Naive thymus-derived CD8-positive, alpha-beta T cell (primary cell): ENCODE results near the gene CA9. TPM values are rescaled to one million over a fixed set of nuclear protein-coding genes. Genes with fewer than 3 reads are reported as not detected.
"Not testable (repeated sequence)": the region's sequence is repeated elsewhere in the genome, so short reads cannot be mapped to it uniquely, and the experiment has no call there.

Experiments used
- ATAC-seq, 2 donors: fragments of 150-1000 bp; cut with Tn5 transposase in 1 of 2; sonication (Bioruptor Pico), chemical (Tn5 transposase) in 1 of 2; 1 replicate in 1 of 2; 2 replicates in 1 of 2; pipeline ENCODE4 v1.10.0; 2021; ENCODE audit warnings: mild to moderate bottlenecking in 2 of 2, moderate library complexity in 2 of 2
- POLR2A ChIA-PET: fragments of 350-600 bp; sonication (Branson Sonifier 250); formaldehyde crosslinking; loops from one replicate; lab custom pipeline; 2021; ENCODE audit warnings: antibody characterized with exemption; lab: Charles Lee
- DNase-seq, 10 donors: peaks; one replicate each; pipeline versions ENCODE4 v3.0.0 to v3.0.0-alpha.2; 2020 to 2022
- H3K27ac Mint-ChIP-seq, 10 donors: one replicate each; pipeline ENCODE4 v1.8.0; 2020 to 2022; ENCODE audit warnings: mild to moderate bottlenecking in 10 of 10, mixed read lengths in 10 of 10, moderate library complexity in 4 of 10, inconsistent platforms in 1 of 10
- H3K27me3 Mint-ChIP-seq, 5 donors: one replicate each; pipeline ENCODE4 v1.8.0; 2021 to 2022; ENCODE audit warnings: mixed read lengths in 5 of 5
- H3K36me3 Mint-ChIP-seq, 3 donors: one replicate each; pipeline ENCODE4 v1.8.0; 2020 to 2022; ENCODE audit warnings: mixed read lengths in 3 of 3, mild to moderate bottlenecking in 2 of 3, inconsistent platforms in 1 of 3
- H3K4me1 Mint-ChIP-seq, 4 donors: one replicate each; pipeline ENCODE4 v1.8.0; 2021 to 2022; ENCODE audit warnings: mixed read lengths in 4 of 4
- H3K4me3 Mint-ChIP-seq, 10 donors: one replicate each; pipeline ENCODE4 v1.8.0; 2020 to 2022; ENCODE audit warnings: mild to moderate bottlenecking in 10 of 10, mixed read lengths in 10 of 10, moderate library complexity in 6 of 10, inconsistent platforms in 1 of 10
- H3K9me3 Mint-ChIP-seq, 9 donors: one replicate each; pipeline ENCODE4 v1.8.0; 2020 to 2022; ENCODE audit warnings: mixed read lengths in 9 of 9, mild to moderate bottlenecking in 3 of 9, inconsistent platforms in 1 of 9, moderate library complexity in 1 of 9
- polyA plus RNA-seq, 3 donors: library from polyadenylated mRNA; unstranded; fragments of 300-500 nt; fragmentation: Illumina TruSeq; gene quantifications; one replicate each; pipeline ENCODE4 v1.2.3, GENCODE V29; 2021
- total RNA-seq, 8 experiments: library from RNA in 2 of 8; stranded (reverse) in 2 of 8; gene quantifications; one replicate each; pipeline ENCODE4 v1.2.3 and lab custom pipeline; 2021 to 2026

CA9 gene
- total and polyA plus RNA-seq, 5 experiments from 2014 or later: not detected

- H3K4me3 Mint-ChIP-seq, H3K27me3 Mint-ChIP-seq, H3K9me3 Mint-ChIP-seq, DNase-seq, ATAC-seq, H3K36me3 Mint-ChIP-seq: not testable (repeated sequence)
- POLR2A ChIA-PET: interaction anchor here (2.0 to 2.5 kb wide), 2 partner anchors 18 to 35 kb away, joined by 4 to 7 read pairs; partner anchors contain the start of genes CCDC107, RMRP and TESK1
- H3K27ac Mint-ChIP-seq: peak overlapping the region in 5 of 10 donors; percentile 15 to 92 (median 67)
- peaks cover 20 to 93% (median 64%) of the 10 kb centered on the region in 4 donors for H3K4me1 Mint-ChIP-seq
These were observed 33.3 kb upstream of the CA9 start for GRCh38 chr9:35640431-35640830.

- Mint-ChIP-seq H3K4me1 (peaks cover 22 to 93% (median 62%) of the 10 kb centered on the region in 4 donors), H3K27ac (peak overlapping the region in 4 of 10 donors; percentile 27 to 69 (median 54))
- H3K27me3 Mint-ChIP-seq, H3K9me3 Mint-ChIP-seq, DNase-seq, POLR2A ChIA-PET, H3K4me3 Mint-ChIP-seq, ATAC-seq, H3K36me3 Mint-ChIP-seq: not testable (repeated sequence)
These were observed 32.2 kb upstream of the CA9 start for GRCh38 chr9:35641478-35641877.

- H3K36me3 Mint-ChIP-seq: peaks cover 0 to 4% (median 2%) of the 10 kb centered on the region in 3 donors
- ATAC-seq (no peak), DNase-seq (no peak)
- H3K27me3 Mint-ChIP-seq: no peaks in the 10 kb centered on the region
- H3K4me3 Mint-ChIP-seq: peak overlapping the region in 1 of 10 donors; percentile 4
- peak overlapping the region in 3 of 10 donors; percentile 38 to 62 (median 50) for H3K27ac Mint-ChIP-seq
- H3K9me3 Mint-ChIP-seq: no peaks in the 10 kb centered on the region
- H3K4me1 Mint-ChIP-seq: peaks cover 25 to 89% (median 57%) of the 10 kb centered on the region in 4 donors
- POLR2A ChIA-PET: interaction anchor here (0.6 to 8.6 kb wide), 3 partner anchors 13 to 24 kb away, joined by 3 to 180 read pairs (median 4); partner anchors contain the start of genes CCDC107 and RMRP
These were observed 30.7 kb upstream of the CA9 start for GRCh38 chr9:35643046-35643445.

- not testable (repeated sequence) for H3K36me3 Mint-ChIP-seq, H3K9me3 Mint-ChIP-seq, DNase-seq, ATAC-seq, H3K27me3 Mint-ChIP-seq
- POLR2A ChIA-PET: interaction anchor here (0.6 to 8.6 kb wide), 18 partner anchors 13 to 185 kb away, joined by 3 to 180 read pairs (median 6); partner anchors contain the start of genes CCDC107, CD72, CREB3 and RMRP
- peaks cover 26 to 85% (median 53%) of the 10 kb centered on the region in 4 donors for H3K4me1 Mint-ChIP-seq
- H3K27ac Mint-ChIP-seq: peak overlapping the region; percentile 95 to 98 (median 96)
- peak overlapping the region; percentile 89 to 98 (median 96) for H3K4me3 Mint-ChIP-seq
These were observed 28.0 kb upstream of the CA9 start for GRCh38 chr9:35645736-35646135.

- Mint-ChIP-seq H3K36me3 (peaks cover 0 to 3% (median 0%) of the 10 kb centered on the region in 3 donors), H3K4me3 (peak overlapping the region; percentile 89 to 98 (median 96)), H3K9me3 (no peaks in the 10 kb centered on the region), H3K27me3 (no peaks in the 10 kb centered on the region), H3K27ac (peak overlapping the region; percentile 95 to 98 (median 96)), H3K4me1 (peaks cover 29 to 85% (median 54%) of the 10 kb centered on the region in 4 donors)
- ATAC-seq (no peak), DNase-seq (peak in 1 of 10 donors; percentile 27)
- POLR2A ChIA-PET: interaction anchor here (0.6 to 8.6 kb wide), 17 partner anchors 13 to 185 kb away, joined by 3 to 180 read pairs (median 8); partner anchors contain the start of genes CCDC107, CD72, CREB3 and RMRP
These were observed 27.6 kb upstream of the CA9 start for GRCh38 chr9:35646153-35646532.

- Mint-ChIP-seq H3K9me3 (no peaks in the 10 kb centered on the region), H3K36me3 (peaks cover 0 to 3% (median 0%) of the 10 kb centered on the region in 3 donors)
- peak; percentile 81 to 83 for ATAC-seq
These were observed 27.0 kb upstream of the CA9 start for GRCh38 chr9:35646533-35647265.

GRCh38 chr9:35649431-35650340, 24.0 kb upstream of the CA9 start:
- H3K4me1 Mint-ChIP-seq: peaks cover 32 to 78% (median 58%) of the 10 kb centered on the region in 4 donors
- no peaks in the 10 kb centered on the region for H3K9me3 Mint-ChIP-seq
- peak overlapping the region; percentile 90 to 98 (median 96) for H3K27ac Mint-ChIP-seq
- no peaks in the 10 kb centered on the region for H3K27me3 Mint-ChIP-seq
- peak; percentile 18 to 23 for ATAC-seq
- H3K36me3 Mint-ChIP-seq: peaks cover 0 to 3% (median 0%) of the 10 kb centered on the region in 3 donors
- DNase-seq: peak in 8 of 10 donors; percentile 28 to 76 (median 52)
- POLR2A ChIA-PET: interaction anchor here (0.7 to 8.6 kb wide), 24 partner anchors 9 to 570 kb away, joined by 3 to 180 read pairs (median 4); partner anchors contain the start of genes ARHGEF39, CCDC107, CD72 and CREB3
- H3K4me3 Mint-ChIP-seq: peak overlapping the region; percentile 89 to 98 (median 94)

More at GRCh38 chr9:35646533-35647265, 27.0 kb upstream of the CA9 start:
- Mint-ChIP-seq H3K4me3 (peak overlapping the region; percentile 89 to 98 (median 96)), H3K4me1 (peaks cover 32 to 85% (median 55%) of the 10 kb centered on the region in 4 donors), H3K27me3 (no peaks in the 10 kb centered on the region), H3K27ac (peak overlapping the region; percentile 95 to 98 (median 96))
- DNase-seq: peak; percentile 83 to 96 (median 92)
- POLR2A ChIA-PET: interaction anchor here (0.5 to 8.6 kb wide), 26 partner anchors 8 to 1009 kb away, joined by 3 to 180 read pairs (median 6); partner anchors contain the start of genes CCDC107, CD72, CREB3 and RMRP

- no peaks in the 10 kb centered on the region for H3K9me3 Mint-ChIP-seq
These were observed 23.2 kb upstream of the CA9 start, which contains the start of gene SIT1 for GRCh38 chr9:35650341-35651158. Gene SIT1, minus strand, starts transcription at chr9:35650931. Its CDS starts 78 bp downstream, at chr9:35650853.

GRCh38 chr9:35651956-35652828, 21.5 kb upstream of the CA9 start:
- POLR2A ChIA-PET: interaction anchor here (0.7 to 4.1 kb wide), 3 partner anchors 12 to 79 kb away, joined by 3 to 36 read pairs (median 4); partner anchors contain the start of genes CREB3 and TLN1

More at GRCh38 chr9:35650341-35651158, 23.2 kb upstream of the CA9 start, which contains the start of gene SIT1:
- peaks cover 0 to 3% (median 0%) of the 10 kb centered on the region in 3 donors for H3K36me3 Mint-ChIP-seq
- peaks cover 32 to 73% (median 56%) of the 10 kb centered on the region in 4 donors for H3K4me1 Mint-ChIP-seq
- H3K4me3 Mint-ChIP-seq: peak within 1 kb of the TSS; percentile 89 to 98 (median 94)
- ATAC-seq (no peak), DNase-seq (peak in 5 of 10 donors; percentile 46 to 65 (median 48))
- peak within 1 kb of the TSS; percentile 93 to 98 (median 96) for H3K27ac Mint-ChIP-seq
- POLR2A ChIA-PET: interaction anchor here (0.8 to 8.6 kb wide), 19 partner anchors 8 to 571 kb away, joined by 3 to 180 read pairs (median 6); partner anchors contain the start of genes ARHGEF39, CCDC107, CD72 and CREB3
- no peaks in the 10 kb centered on the region for H3K27me3 Mint-ChIP-seq

GRCh38 chr9:35652829-35653209, 20.9 kb upstream of the CA9 start:
- no peak for ATAC-seq
- Mint-ChIP-seq H3K4me1 (peaks cover 36 to 75% (median 62%) of the 10 kb centered on the region in 4 donors), H3K27me3 (peaks cover 0 to 3% (median 0%) of the 10 kb centered on the region in 5 donors), H3K4me3 (no peak overlapping the region), H3K27ac (peak overlapping the region in 5 of 10 donors; percentile 4 to 67 (median 44)), H3K36me3 (peaks cover 0 to 7% (median 2%) of the 10 kb centered on the region in 3 donors), H3K9me3 (peaks cover 0 to 3% (median 0%) of the 10 kb centered on the region in 9 donors)
- no peak for DNase-seq
- POLR2A ChIA-PET: interaction anchor here (0.7 to 1.4 kb wide), 3 partner anchors 11 to 36 kb away, joined by 3 to 5 read pairs (median 4); no protein-coding TSS in a partner anchor

More at GRCh38 chr9:35651956-35652828, 21.5 kb upstream of the CA9 start:
- Mint-ChIP-seq H3K4me3 (peak overlapping the region; percentile 28 to 98 (median 93)), H3K27ac (peak overlapping the region in 9 of 10 donors; percentile 49 to 96 (median 93)), H3K36me3 (peaks cover 0 to 3% (median 0%) of the 10 kb centered on the region in 3 donors), H3K9me3 (no peaks in the 10 kb centered on the region), H3K4me1 (peaks cover 36 to 75% (median 62%) of the 10 kb centered on the region in 4 donors), H3K27me3 (no peaks in the 10 kb centered on the region)
- DNase-seq (no peak), ATAC-seq (no peak)
